H1 (cell line): ENCODE data around the gene ROS1. TPM values are rescaled to one million over a fixed set of nuclear protein-coding genes. Genes with fewer than 3 reads are reported as not detected.

Source experiments
- CTCF ChIA-PET: fragments of 300-600 bp; sonication (Branson Sonifier 250); formaldehyde crosslinking; loops from one replicate; lab custom pipeline; 2021; ENCODE audit not compliant: partially characterized antibody; lab: Charles Lee
- POLR2A ChIA-PET: fragments of 300-600 bp; sonication (Branson Sonifier 250); formaldehyde crosslinking; loops from one replicate; lab custom pipeline; 2021; ENCODE audit warnings: inconsistent platforms; ENCODE audit not compliant: partially characterized antibody; lab: Charles Lee
- DNase-seq, 2 experiments: peaks; one replicate each; pipeline versions ENCODE4 v3.0.0 to v3.0.0-alpha.2; 2010 to 2022; ENCODE audit warnings: low spot score in 2 of 2, low read depth in 1 of 2, mixed read lengths in 1 of 2
- FAIRE-seq: peaks from 2 replicates; lab custom pipeline; 2011; peaks lifted over from hg19 to GRCh38; lab: Jason Lieb, UNC
- H2AFZ ChIP-seq: 2 replicates; pipeline ENCODE4 v1.8.1; 2012; ENCODE audit warnings: low read length, inconsistent platforms
- H2AK5ac ChIP-seq: 2 replicates; pipeline ENCODE4 v1.6.1; 2013; ENCODE audit warnings: low read depth, low read length
- H2BK120ac ChIP-seq: replicated peaks from 2 replicates; pipeline ENCODE3; 2013; ENCODE audit warnings: low read depth, low read length, inconsistent platforms
- H2BK12ac ChIP-seq: 2 replicates; pipeline ENCODE4 v1.6.1; 2013; ENCODE audit warnings: low read depth, low read length
- H2BK15ac ChIP-seq: 2 replicates; pipeline ENCODE4 v1.6.1; 2013; ENCODE audit warnings: low read length
- H2BK20ac ChIP-seq: 2 replicates; pipeline ENCODE4 v1.6.1; 2013; ENCODE audit warnings: low read length
- H2BK5ac ChIP-seq: 2 replicates; pipeline ENCODE4 v1.6.1; 2013; ENCODE audit warnings: low read depth, low read length
- H3K14ac ChIP-seq: 2 replicates; pipeline ENCODE4 v1.6.1; 2013; ENCODE audit warnings: inconsistent platforms; ENCODE audit not compliant: insufficient read length
- H3K18ac ChIP-seq: 2 replicates; pipeline ENCODE4 v1.6.1; 2013; ENCODE audit warnings: low read length; ENCODE audit errors: extremely low read depth
- H3K23ac ChIP-seq: 2 replicates; pipeline ENCODE4 v1.6.1; 2013; ENCODE audit warnings: inconsistent platforms; ENCODE audit not compliant: insufficient read length
- H3K23me2 ChIP-seq: 2 replicates; pipeline ENCODE4 v1.6.1; 2013; ENCODE audit warnings: low read depth, low read length
- H3K27ac ChIP-seq: 2 replicates; pipeline ENCODE4 v1.6.1; 2011; ENCODE audit warnings: low read depth, low read length, inconsistent platforms
- H3K27me3 ChIP-seq, 4 experiments: replicated peaks in 1 of 4; 1 replicate in 1 of 4; 2 replicates in 3 of 4; pipeline versions ENCODE4 v1.6.1 to v1.8.1; 2011 to 2013; ENCODE audit warnings: low read length in 3 of 4, mild to moderate bottlenecking in 3 of 4, inconsistent platforms in 2 of 4, mixed read lengths in 2 of 4, moderate library complexity in 1 of 4; ENCODE audit not compliant: control insufficient read depth in 3 of 4, insufficient read depth in 3 of 4; ENCODE audit errors: extremely low read depth in 1 of 4
- H3K36me3 ChIP-seq, 4 experiments: 2 replicates each; pipeline versions ENCODE4 v1.6.1 to v1.8.1; 2011 to 2013; ENCODE audit warnings: mild to moderate bottlenecking in 4 of 4, low read length in 3 of 4, moderate library complexity in 2 of 4, control low read depth in 1 of 4, inconsistent platforms in 1 of 4; ENCODE audit not compliant: insufficient read depth in 4 of 4, control insufficient read depth in 2 of 4
- H3K4ac ChIP-seq: replicated peaks from 2 replicates; pipeline ENCODE3; 2013; ENCODE audit warnings: low read length, low read depth, mixed read lengths, inconsistent platforms; ENCODE audit not compliant: insufficient read length
- H3K4me1 ChIP-seq, 4 experiments: replicated peaks in 1 of 4; 1 replicate in 1 of 4; 2 replicates in 3 of 4; pipeline versions ENCODE4 v1.6.1 to v1.8.1; 2011 to 2013; ENCODE audit warnings: low read length in 3 of 4, inconsistent platforms in 2 of 4, mixed read lengths in 1 of 4; ENCODE audit not compliant: insufficient read depth in 4 of 4, control insufficient read depth in 3 of 4
- H3K4me2 ChIP-seq, 2 experiments: 2 replicates each; pipeline versions ENCODE4 v1.6.1 to v1.8.1; 2011 to 2013; ENCODE audit warnings: low read depth in 2 of 2, low read length in 2 of 2, control low read depth in 1 of 2, inconsistent platforms in 1 of 2, mild to moderate bottlenecking in 1 of 2; ENCODE audit not compliant: insufficient read depth in 1 of 2
- H3K4me3 ChIP-seq, 4 experiments: fragments of 200-600, 300-600 bp in 1 of 4; sonication (generic), shearing (Covaris generic), sonication (Bioruptor Twin) in 1 of 4; 2 replicates each; pipeline versions ENCODE4 v1.5.1 to v1.8.1; 2011 to 2016; ENCODE audit warnings: low read length in 4 of 4, low read depth in 3 of 4, control low read depth in 2 of 4, inconsistent platforms in 2 of 4, mild to moderate bottlenecking in 2 of 4, mixed read lengths in 1 of 4, moderate library complexity in 1 of 4; ENCODE audit not compliant: insufficient read depth in 2 of 4; ENCODE audit errors: extremely low read depth in 1 of 4
- H3K56ac ChIP-seq: replicated peaks from 2 replicates; pipeline ENCODE3; 2013; ENCODE audit warnings: low read depth, mild to moderate bottlenecking, mixed read lengths, low read length, inconsistent platforms; ENCODE audit not compliant: insufficient read length
- H3K79me1 ChIP-seq: 2 replicates; pipeline ENCODE4 v1.6.1; 2013; ENCODE audit warnings: low read depth, low read length, control low read depth
- H3K79me2 ChIP-seq, 2 experiments: 2 replicates each; pipeline versions ENCODE4 v1.6.1 to v1.8.1; 2012 to 2013; ENCODE audit warnings: low read length in 2 of 2, mild to moderate bottlenecking in 2 of 2, inconsistent platforms in 1 of 2; ENCODE audit not compliant: insufficient read depth in 2 of 2, control insufficient read depth in 1 of 2
- H3K9ac ChIP-seq, 4 experiments: replicated peaks in 1 of 4; 1 replicate in 1 of 4; 2 replicates in 3 of 4; pipeline versions ENCODE4 v1.6.1 to v1.8.1; 2011 to 2013; ENCODE audit warnings: low read depth in 3 of 4, low read length in 3 of 4, control low read depth in 2 of 4, mild to moderate bottlenecking in 2 of 4, moderate library complexity in 2 of 4, inconsistent platforms in 1 of 4; ENCODE audit errors: extremely low read depth in 1 of 4
- H3K9me3 ChIP-seq, 2 experiments: 2 replicates each; pipeline versions ENCODE4 v1.6.1 to v1.8.1; 2012 to 2013; ENCODE audit warnings: mild to moderate bottlenecking in 2 of 2, moderate library complexity in 2 of 2, control low read depth in 1 of 2, inconsistent platforms in 1 of 2, low read depth in 1 of 2, low read length in 1 of 2, mixed read lengths in 1 of 2; ENCODE audit not compliant: insufficient read depth in 2 of 2
- H4K20me1 ChIP-seq, 2 experiments: replicated peaks in 1 of 2; 2 replicates each; pipeline versions ENCODE3 to v1.8.1; 2011 to 2013; ENCODE audit warnings: inconsistent platforms in 2 of 2, low read length in 2 of 2, mild to moderate bottlenecking in 1 of 2; ENCODE audit not compliant: insufficient read depth in 2 of 2, control insufficient read depth in 1 of 2
- H4K5ac ChIP-seq: 2 replicates; pipeline ENCODE4 v1.6.1; 2013; ENCODE audit warnings: low read length, low read depth, mixed read lengths, inconsistent platforms; ENCODE audit not compliant: insufficient read length
- H4K8ac ChIP-seq: 2 replicates; pipeline ENCODE4 v1.8.0; 2013; ENCODE audit warnings: mild to moderate bottlenecking, moderate library complexity, low read length, inconsistent platforms; ENCODE audit not compliant: insufficient read depth; ENCODE audit errors: extremely low read depth
- H4K91ac ChIP-seq: replicated peaks from 2 replicates; pipeline ENCODE3; 2013; ENCODE audit warnings: low read length, mixed read lengths, inconsistent platforms; ENCODE audit not compliant: insufficient read length
- BCL11A ChIP-seq, 2 experiments: IDR thresholded peaks; one replicate each; pipeline ENCODE4 v1.6.1; 2011; ENCODE audit warnings: low read depth in 2 of 2, low read length in 2 of 2, mild to moderate bottlenecking in 2 of 2
- CHD2 ChIP-seq: IDR thresholded peaks from 2 replicates; pipeline ENCODE4 v1.6.1; 2012; ENCODE audit warnings: low read length, improper control_type of control experiment
- CTBP2 ChIP-seq: IDR thresholded peaks from 2 replicates; pipeline ENCODE4 v1.7.0; 2011; ENCODE audit warnings: borderline replicate concordance, mild to moderate bottlenecking, moderate library complexity, mixed read lengths, low read length; ENCODE audit not compliant: insufficient read depth, insufficient read length
- FOSL1 ChIP-seq: IDR thresholded peaks from 2 replicates; pipeline ENCODE4 v1.6.1; 2011; ENCODE audit warnings: mild to moderate bottlenecking, low read depth, low read length, moderate library complexity; ENCODE audit not compliant: insufficient read depth
- GABPA ChIP-seq: IDR thresholded peaks from 2 replicates; pipeline ENCODE4 v1.6.1; 2011; ENCODE audit warnings: mild to moderate bottlenecking, low read length, moderate library complexity, borderline replicate concordance; ENCODE audit not compliant: insufficient read depth
- HDAC2 ChIP-seq, 2 experiments: fragments of 300-600 bp in 1 of 2; sonication (generic) in 1 of 2; IDR thresholded peaks; 2 replicates each; pipeline ENCODE4 v1.6.1; 2011 to 2012; ENCODE audit warnings: low read depth in 2 of 2, low read length in 2 of 2, mild to moderate bottlenecking in 2 of 2, moderate library complexity in 2 of 2, borderline replicate concordance in 1 of 2, inconsistent platforms in 1 of 2
- HDAC6 ChIP-seq: IDR thresholded peaks from one replicate; pipeline ENCODE4 v1.7.1; 2012; ENCODE audit warnings: low read depth, mild to moderate bottlenecking, inconsistent platforms, low read length, moderate library complexity
- POU5F1 ChIP-seq: IDR thresholded peaks from 2 replicates; pipeline ENCODE4 v1.6.1; 2011; ENCODE audit warnings: low read depth, mild to moderate bottlenecking, low read length, moderate library complexity
- RNF2 ChIP-seq: fragments of 200-900, 300-1000 bp; sonication (generic); IDR thresholded peaks from 2 replicates; pipeline ENCODE4 v1.7.1; 2016; ENCODE audit warnings: borderline replicate concordance, low read depth, mild to moderate bottlenecking, antibody characterized with exemption, low read length; ENCODE audit not compliant: poor library complexity, severe bottlenecking; ENCODE audit errors: missing control alignments
- SIN3A ChIP-seq, 2 experiments: IDR thresholded peaks in 1 of 2; conservative IDR thresholded peaks in 1 of 2; 2 replicates each; pipeline ENCODE4 v1.6.1; 2011 to 2012; ENCODE audit warnings: low read length in 2 of 2, improper control_type of control experiment in 1 of 2, low read depth in 1 of 2, mild to moderate bottlenecking in 1 of 2
- SUZ12 ChIP-seq: fragments of 200-600 bp; sonication (generic); IDR thresholded peaks from 2 replicates; pipeline ENCODE4 v1.6.1; 2012; ENCODE audit warnings: mild to moderate bottlenecking, inconsistent platforms, low read length, moderate library complexity, mixed read lengths
- TAF7 ChIP-seq: optimal IDR thresholded peaks from 2 replicates; pipeline ENCODE3; 2011; ENCODE audit warnings: low read depth, mild to moderate bottlenecking, inconsistent platforms, low read length, moderate library complexity, borderline replicate concordance
- TEAD4 ChIP-seq: IDR thresholded peaks from 2 replicates; pipeline ENCODE4 v1.6.1; 2012; ENCODE audit warnings: low read depth, low read length, inconsistent platforms, mixed read lengths
- WGBS, 2 experiments: shearing (Covaris generic) in 1 of 2; methylation state at CpG; one replicate each; pipeline versions ENCODE4 v1.1.6 to v1.1.7; 2013 to 2015; ENCODE audit warnings: low lambda C conversion rate in 2 of 2, mixed read lengths in 2 of 2, inconsistent platforms in 1 of 2, low coverage in 1 of 2, missing lambda C conversion rate in 1 of 2; ENCODE audit not compliant: insufficient replicate concordance in 2 of 2, insufficient coverage in 1 of 2, insufficient read length in 1 of 2; ENCODE audit errors: extremely low coverage in 1 of 2, missing lambda C conversion rate in 1 of 2; 5-methylcytosine and 5-hydroxymethylcytosine counted together
- polyA plus RNA-seq, 7 experiments: library from polyadenylated mRNA; depleted of rRNA in 3 of 7; stranded (reverse) in 5 of 7; unstranded in 2 of 7; fragments of >200 nt in 5 of 7; fragments of 200-250 nt in 2 of 7; gene quantifications; 1 replicate in 5 of 7; 2 replicates in 1 of 7; 4 replicates in 1 of 7; pipeline versions ENCODE4 v1.2.1 to v1.2.3, GENCODE V29; 2011 to 2013; ENCODE audit warnings: missing spikeins in 2 of 7, mixed read lengths in 2 of 7
- total RNA-seq: library from RNA; stranded (reverse); fragmentation: NEBNext Ultra II Directional; extraction: Animal tissue kit (Norgen Biotek cat#: 25700); gene quantifications from 2 replicates; pipeline ENCODE4 v1.2.1, GENCODE V29; 2021

Gene ROS1
- total and polyA plus RNA-seq, 2 of the 8 experiments (the other 6 are each of a cell fraction or from before 2014, with no cell fraction given): not detected

DNA sequence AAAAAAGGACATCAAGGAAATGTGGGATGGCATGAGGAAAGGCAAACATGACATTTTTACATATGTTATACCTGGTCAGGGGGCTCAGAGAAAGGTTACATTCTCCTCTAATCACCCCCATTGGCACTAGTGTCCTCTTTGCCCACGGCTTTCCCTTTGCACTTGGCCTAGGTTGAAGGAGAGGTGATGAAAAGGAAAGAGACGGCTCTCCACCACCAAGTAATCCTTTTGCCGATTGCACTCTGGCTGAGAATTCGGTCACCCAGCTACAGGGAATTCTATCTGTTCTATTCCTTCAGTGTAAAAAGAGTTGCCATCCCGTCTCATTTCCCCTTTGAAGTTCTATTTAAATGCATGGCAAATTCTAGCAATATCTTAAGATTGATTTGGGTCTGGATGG, 150.0 kb downstream of the ROS1 start:
- no peak overlapping the region for H4K8ac ChIP-seq
- H3K56ac ChIP-seq: no peak overlapping the region
- no peaks in the 10 kb centered on the region for H3K9me3 ChIP-seq
- H3K4me2 ChIP-seq: no peak overlapping the region
- H2AFZ ChIP-seq: no peak overlapping the region
- no peaks in the 10 kb centered on the region for H3K23me2 ChIP-seq
- H3K18ac ChIP-seq: no peak overlapping the region
- TF ChIP-seq CHD2 (no peak), SIN3A (conservative IDR thresholded peaks at IDR 0.05 in 1 of 2, IDR thresholded peaks at IDR 0.05 in 1 of 2; ENCODE audit: low read depth in 1 of 2, low read length in 2 of 2) (no peak), BCL11A (IDR thresholded peaks at IDR 0.05; ENCODE audit: low read depth in 2 of 2, low read length in 2 of 2) (no peak), HDAC6 (no peak), POU5F1 (no peak), RNF2 (no peak), TAF7 (no peak), GABPA (no peak), TEAD4 (no peak), HDAC2 (IDR thresholded peaks at IDR 0.05; ENCODE audit: borderline replicate concordance in 1 of 2, low read depth in 2 of 2, low read length in 2 of 2) (no peak), CTBP2 (no peak), SUZ12 (no peak), FOSL1 (no peak)
- no peaks in the 10 kb centered on the region for H4K20me1 ChIP-seq
- no peak overlapping the region for H3K9ac ChIP-seq
- 93% methylated on average over 5 of the region's 5 CpGs; no CpG with 5 or more reads in 1 of the 2 experiments for WGBS, 2 experiments
- no peak overlapping the region for H4K91ac ChIP-seq
- peaks cover 8 to 32% (median 22%) of the 10 kb centered on the region in 4 experiments for H3K27me3 ChIP-seq
- H3K79me1 ChIP-seq: no peaks in the 10 kb centered on the region
- H3K4me3 ChIP-seq: no peak overlapping the region
- no peak overlapping the region for H2BK15ac ChIP-seq
- no peaks in the 10 kb centered on the region for H3K79me2 ChIP-seq
- DNase-seq (no peak), FAIRE-seq (no peak)
- no peak overlapping the region for H2AK5ac ChIP-seq
- ChIA-PET POLR2A (no interaction called here), CTCF (no interaction called here)
- H4K5ac ChIP-seq: no peak overlapping the region
- no peaks in the 10 kb centered on the region for H3K36me3 ChIP-seq
- H3K4ac ChIP-seq: no peak overlapping the region
- H3K27ac ChIP-seq: no peak overlapping the region
- no peak overlapping the region for H2BK5ac ChIP-seq
- H3K14ac ChIP-seq: no peak overlapping the region
- no peak overlapping the region for H2BK12ac ChIP-seq
- H2BK20ac ChIP-seq: no peak overlapping the region
- no peak overlapping the region for H2BK120ac ChIP-seq
- H3K23ac ChIP-seq: no peak overlapping the region
- no peaks in the 10 kb centered on the region; a peak in 1 of 7 replicates for H3K4me1 ChIP-seq
